PC-9 (cell line): Measurements from ENCODE around the gene MAP4K4. TPM values are rescaled to one million over a fixed set of nuclear protein-coding genes. Genes with fewer than 3 reads are reported as not detected.

Source experiments
- BruUV-seq: library from RNA; stranded (reverse); fragments of 400-500 nt; replicated peaks from 2 replicates; lab custom pipeline; 2021; lab: Mats Ljungman, UMichigan
- CTCF ChIA-PET: fragments of 300-600 bp; sonication (Branson Sonifier 250); formaldehyde crosslinking; loops from one replicate; lab custom pipeline; 2022; ENCODE audit warnings: antibody characterized with exemption; lab: Charles Lee
- POLR2A ChIA-PET: fragments of 300-600 bp; sonication (Branson Sonifier 250); formaldehyde crosslinking; loops from one replicate; lab custom pipeline; 2022; ENCODE audit warnings: antibody characterized with exemption; ENCODE audit not compliant: unreplicated experiment; lab: Charles Lee
- DNase-seq, 2 experiments: peaks; one replicate each; pipeline versions ENCODE4 v3.0.0 to v3.0.0-alpha.2; 2015 to 2022; ENCODE audit warnings: mixed read lengths in 1 of 2
- H2AFZ ChIP-seq: fragments of 200-600 bp; sonication (generic); 2 replicates; pipeline ENCODE4 v1.8.1; 2017; ENCODE audit warnings: antibody characterized with exemption
- H3F3A ChIP-seq: fragments of 200-600 bp; sonication (generic); 2 replicates; pipeline ENCODE4 v1.8.1; 2017; ENCODE audit warnings: antibody characterized with exemption, mild to moderate bottlenecking, low read depth; ENCODE audit not compliant: insufficient read depth
- H3K27ac ChIP-seq: fragments of 200-600 bp; sonication (generic); 2 replicates; pipeline ENCODE4 v1.6.1; 2016; ENCODE audit warnings: mixed run types
- H3K27me3 ChIP-seq: fragments of 200-600 bp; sonication (generic); 2 replicates; pipeline ENCODE4 v1.6.1; 2016; ENCODE audit warnings: low read depth, mixed run types; ENCODE audit not compliant: insufficient read depth
- H3K36me3 ChIP-seq: fragments of 200-600 bp; sonication (generic); 2 replicates; pipeline ENCODE4 v1.6.1; 2016; ENCODE audit warnings: low read depth, mixed run types
- H3K4me1 ChIP-seq: fragments of 200-600 bp; sonication (generic); replicated peaks from 2 replicates; pipeline ENCODE4 v1.6.1; 2016; ENCODE audit warnings: mixed run types; ENCODE audit not compliant: insufficient read depth
- H3K4me2 ChIP-seq: fragments of 200-600 bp; sonication (generic); 2 replicates; pipeline ENCODE4 v1.6.1; 2017; ENCODE audit warnings: mixed run types
- H3K4me3 ChIP-seq: fragments of 200-600 bp; sonication (generic); 2 replicates; pipeline ENCODE4 v1.6.1; 2016; ENCODE audit warnings: mixed run types
- H3K79me2 ChIP-seq: fragments of 200-600 bp; sonication (generic); 2 replicates; pipeline ENCODE4 v1.6.1; 2017; ENCODE audit warnings: low read depth, mixed run types
- H3K9me2 ChIP-seq: fragments of 200-600 bp; sonication (generic); 2 replicates; pipeline ENCODE4 v1.8.1; 2017; ENCODE audit warnings: mild to moderate bottlenecking; ENCODE audit not compliant: insufficient read depth
- H3K9me3 ChIP-seq: fragments of 200-600 bp; sonication (generic); 2 replicates; pipeline ENCODE4 v1.8.1; 2016; ENCODE audit warnings: low read depth; ENCODE audit not compliant: insufficient read depth
- H4K20me1 ChIP-seq: fragments of 200-600 bp; sonication (generic); 2 replicates; pipeline ENCODE4 v1.8.1; 2017; ENCODE audit not compliant: insufficient read depth
- EZH2 ChIP-seq: fragments of 200-600 bp; sonication (generic); IDR thresholded peaks from 2 replicates; pipeline ENCODE4 v1.8.0; 2017; ENCODE audit warnings: antibody characterized with exemption, low read depth
- intact Hi-C: fragments of 100-400 bp; cut with micrococcal nuclease; formaldehyde crosslinking; loops from one replicate; pipeline ENCODE4 v1.10.0; 2022; ENCODE audit not compliant: unreplicated experiment
- total RNA-seq: library from RNA; stranded (reverse); gene quantifications from 2 replicates; pipeline ENCODE4 v1.2.3, GENCODE V29; 2021
- TF ChIP-seq, protein P1 (sequence below): fragments of 200-600 bp; sonication (generic); conservative IDR thresholded peaks from 2 replicates; pipeline ENCODE4 v1.6.1; 2017; ENCODE audit warnings: mixed run types, antibody characterized with exemption, mild to moderate bottlenecking, moderate library complexity

Gene MAP4K4
- total RNA-seq, 1 experiment from 2014 or later, result 129 TPM

DNA sequence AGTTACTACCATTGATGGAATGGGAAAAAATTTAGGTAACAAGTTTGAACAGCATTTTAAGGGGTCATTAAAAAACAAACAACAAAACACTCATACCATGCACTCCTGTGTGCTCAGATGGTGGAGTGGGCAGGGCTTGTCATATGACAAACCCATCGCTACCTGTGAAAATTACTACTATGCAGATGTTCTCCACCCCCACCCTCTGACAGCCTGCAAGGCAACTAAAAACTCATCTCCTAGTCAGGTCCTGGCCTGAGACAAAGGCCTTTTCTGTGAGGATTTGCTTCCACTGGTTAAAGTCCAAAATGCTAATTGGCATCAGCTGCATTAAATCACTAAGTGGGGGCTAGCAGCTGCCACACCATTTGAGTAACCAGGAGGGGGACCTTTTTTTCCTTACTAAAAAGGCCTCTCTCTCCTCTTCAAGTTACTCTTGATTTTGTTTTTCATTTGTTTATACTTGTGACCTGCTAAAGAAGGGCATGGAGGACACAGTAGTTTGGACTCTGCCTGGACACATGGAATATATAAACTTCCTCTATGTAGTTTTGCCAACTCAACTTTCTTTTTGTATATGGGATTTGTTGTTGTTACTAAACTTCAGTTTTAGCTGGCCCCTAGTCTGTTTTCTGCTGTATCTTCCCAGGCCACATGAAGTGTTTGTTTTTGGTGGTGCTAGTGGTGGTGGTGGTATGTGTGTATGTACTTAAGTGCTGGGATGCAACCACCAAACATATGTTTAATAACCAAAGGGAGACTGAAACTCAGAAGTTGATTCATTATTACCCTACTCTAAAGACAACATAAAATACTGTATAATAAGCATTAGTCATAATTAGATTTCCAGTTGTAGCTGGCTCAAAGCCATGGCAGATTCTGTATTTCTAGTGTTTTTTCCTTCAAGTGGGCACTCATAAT is 121.3 kb downstream of the MAP4K4 start:
- H4K20me1 ChIP-seq, result peaks cover 29% of the 10 kb centered on the region
- no peak overlapping the region for H3K4me3 ChIP-seq
- H3K27ac ChIP-seq, result no peak overlapping the region
- 0 out of 2 replicates have a peak, but pooled peaks cover 8% of the 10 kb centered on the region for H3K36me3 ChIP-seq
- no peaks in the 10 kb centered on the region for H3K9me3 ChIP-seq
- H3K27me3 ChIP-seq, result no peaks in the 10 kb centered on the region
- intact Hi-C loops, result no loop called here
- H3K4me1 ChIP-seq, result peaks cover 46% of the 10 kb centered on the region
- ChIA-PET POLR2A (interaction anchor here (0.8 kb wide), 1 partner anchor 519 kb away, joined by 7 read pairs; no protein-coding TSS in a partner anchor), CTCF (no interaction called here)
- DNase-seq, result no peak
- H3K79me2 ChIP-seq, result peaks cover 100% of the 10 kb centered on the region
- TF ChIP-seq EZH2, result no peak
- TF ChIP-seq, protein P1, sequence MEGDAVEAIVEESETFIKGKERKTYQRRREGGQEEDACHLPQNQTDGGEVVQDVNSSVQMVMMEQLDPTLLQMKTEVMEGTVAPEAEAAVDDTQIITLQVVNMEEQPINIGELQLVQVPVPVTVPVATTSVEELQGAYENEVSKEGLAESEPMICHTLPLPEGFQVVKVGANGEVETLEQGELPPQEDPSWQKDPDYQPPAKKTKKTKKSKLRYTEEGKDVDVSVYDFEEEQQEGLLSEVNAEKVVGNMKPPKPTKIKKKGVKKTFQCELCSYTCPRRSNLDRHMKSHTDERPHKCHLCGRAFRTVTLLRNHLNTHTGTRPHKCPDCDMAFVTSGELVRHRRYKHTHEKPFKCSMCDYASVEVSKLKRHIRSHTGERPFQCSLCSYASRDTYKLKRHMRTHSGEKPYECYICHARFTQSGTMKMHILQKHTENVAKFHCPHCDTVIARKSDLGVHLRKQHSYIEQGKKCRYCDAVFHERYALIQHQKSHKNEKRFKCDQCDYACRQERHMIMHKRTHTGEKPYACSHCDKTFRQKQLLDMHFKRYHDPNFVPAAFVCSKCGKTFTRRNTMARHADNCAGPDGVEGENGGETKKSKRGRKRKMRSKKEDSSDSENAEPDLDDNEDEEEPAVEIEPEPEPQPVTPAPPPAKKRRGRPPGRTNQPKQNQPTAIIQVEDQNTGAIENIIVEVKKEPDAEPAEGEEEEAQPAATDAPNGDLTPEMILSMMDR, result no peak
- no peak overlapping the region for H3K4me2 ChIP-seq
- no peak overlapping the region for H2AFZ ChIP-seq
- peaks cover 53% of the 10 kb centered on the region for H3F3A ChIP-seq
- no peaks in the 10 kb centered on the region for H3K9me2 ChIP-seq
- no TSS peak for BruUV-seq

DNA sequence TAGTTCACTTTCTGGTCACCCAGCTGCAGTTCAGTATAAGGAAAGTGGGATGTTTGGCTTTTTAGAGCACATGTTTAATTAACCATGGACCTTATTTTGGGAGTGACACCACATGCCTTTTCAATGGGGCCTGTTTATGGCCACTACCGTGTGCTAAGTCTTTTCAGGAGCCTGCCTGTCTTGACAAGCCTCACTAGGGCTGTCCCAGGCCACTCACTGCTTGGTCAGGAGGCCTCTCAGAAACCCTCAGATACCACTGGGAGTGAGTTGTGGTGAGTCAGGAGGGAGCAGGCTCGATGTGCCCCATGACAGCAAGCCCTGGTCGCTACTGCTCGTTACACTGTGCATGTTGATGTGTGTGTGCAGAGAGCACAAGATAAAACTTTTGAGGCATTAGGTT is 123.0 kb downstream of the MAP4K4 start:
- no TSS peak for BruUV-seq
- H3K4me2 ChIP-seq, result no peak overlapping the region
- ChIA-PET CTCF (no interaction called here), POLR2A (no interaction called here)
- H3K79me2 ChIP-seq, result peaks cover 98% of the 10 kb centered on the region
- peaks cover 27% of the 10 kb centered on the region for H4K20me1 ChIP-seq
- no peaks in the 10 kb centered on the region for H3K9me3 ChIP-seq
- no peaks in the 10 kb centered on the region for H3K9me2 ChIP-seq
- no peaks in the 10 kb centered on the region for H3K27me3 ChIP-seq
- H3K4me3 ChIP-seq, result no peak overlapping the region
- H3K27ac ChIP-seq, result no peak overlapping the region
- H3K36me3 ChIP-seq, result peaks cover 13% of the 10 kb centered on the region
- peaks cover 64% of the 10 kb centered on the region for H3K4me1 ChIP-seq
- intact Hi-C loops, result no loop called here
- no peak overlapping the region for H2AFZ ChIP-seq
- TF ChIP-seq, protein P1, result no peak
- TF ChIP-seq EZH2, result no peak
- H3F3A ChIP-seq, result peaks cover 64% of the 10 kb centered on the region
- no peak for DNase-seq

DNA sequence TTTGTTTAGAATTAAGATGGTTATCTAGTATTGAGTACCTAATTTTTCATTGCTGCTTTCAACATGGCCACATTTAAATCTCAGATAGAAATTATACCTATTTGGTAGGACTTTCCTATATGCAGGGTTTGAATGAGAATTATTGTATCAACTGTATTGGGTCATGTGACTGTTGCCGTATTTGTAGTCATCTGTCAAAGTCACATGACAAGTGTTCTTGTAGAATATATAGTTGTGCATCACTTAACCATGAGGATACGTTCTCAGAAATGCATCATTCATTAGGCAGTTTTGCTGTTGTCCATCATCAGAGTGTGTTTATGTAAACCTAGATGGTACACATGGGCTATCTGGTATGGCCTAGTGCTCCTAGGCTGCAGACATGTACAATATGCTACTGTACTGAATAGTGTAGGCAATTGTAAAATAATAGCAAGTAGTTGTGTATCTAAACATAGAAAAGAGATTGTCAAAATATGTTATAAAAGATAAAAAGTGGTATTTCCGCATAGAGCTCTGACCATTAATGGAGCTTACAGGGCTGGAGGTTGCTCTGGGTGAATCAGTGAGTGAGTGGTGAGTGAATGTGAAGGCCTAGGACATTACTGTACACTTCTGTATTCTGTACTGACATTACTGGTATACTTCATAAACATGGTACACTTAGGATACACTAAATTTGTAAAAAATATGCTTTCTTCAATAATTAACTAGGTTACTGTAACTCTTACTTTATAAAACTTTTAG is 123.7 kb downstream of the MAP4K4 start:
- H3K27me3 ChIP-seq, result no peaks in the 10 kb centered on the region
- intact Hi-C loops, result no loop called here
- H2AFZ ChIP-seq, result no peak overlapping the region
- H3K79me2 ChIP-seq, result peaks cover 95% of the 10 kb centered on the region
- TF ChIP-seq, protein P1, result no peak
- TF ChIP-seq EZH2, result no peak
- BruUV-seq, result no TSS peak
- POLR2A ChIA-PET, result no interaction called here
- CTCF ChIA-PET, result interaction anchor here (0.5 kb wide), 1 partner anchor 62 kb away, joined by 6 read pairs; no protein-coding TSS in a partner anchor
- no peaks in the 10 kb centered on the region for H3K9me3 ChIP-seq
- peaks cover 27% of the 10 kb centered on the region for H4K20me1 ChIP-seq
- no peak overlapping the region for H3K4me3 ChIP-seq
- no peak for DNase-seq
- no peaks in the 10 kb centered on the region for H3K9me2 ChIP-seq
- H3K27ac ChIP-seq, result no peak overlapping the region
- H3K4me1 ChIP-seq, result peaks cover 71% of the 10 kb centered on the region
- no peak overlapping the region for H3K4me2 ChIP-seq
- H3K36me3 ChIP-seq, result peaks cover 13% of the 10 kb centered on the region
- H3F3A ChIP-seq, result peaks cover 68% of the 10 kb centered on the region
